Endodermal cell (in vitro differentiated cells): ENCODE measurements around the gene FADS2. TPM values are rescaled to one million over a fixed set of nuclear protein-coding genes. Genes with fewer than 3 reads are reported as not detected.

ENCODE experiments used
- DNase-seq: peaks from one replicate; pipeline ENCODE4 v3.0.0-alpha.2; 2017
- H3K27ac ChIP-seq: 2 replicates; pipeline ENCODE4 v1.5.1; 2013; ENCODE audit warnings: mild to moderate bottlenecking, low read depth, low read length, moderate library complexity
- H3K27me3 ChIP-seq: 2 replicates; pipeline ENCODE4 v1.6.1; 2013; ENCODE audit warnings: mild to moderate bottlenecking, low read length, moderate library complexity; ENCODE audit not compliant: insufficient read depth, control insufficient read depth, poor library complexity, severe bottlenecking
- H3K36me3 ChIP-seq: 2 replicates; pipeline ENCODE4 v1.7.0; 2013; ENCODE audit warnings: mild to moderate bottlenecking, low read length, moderate library complexity; ENCODE audit not compliant: control insufficient read depth, insufficient read depth
- H3K4me1 ChIP-seq: one replicate; pipeline ENCODE4 v1.7.0; 2013; ENCODE audit warnings: low read length; ENCODE audit not compliant: control insufficient read depth, insufficient read depth
- H3K4me3 ChIP-seq: 2 replicates; pipeline ENCODE4 v1.5.1; 2013; ENCODE audit warnings: mild to moderate bottlenecking, low read length, moderate library complexity
- H3K9ac ChIP-seq: 2 replicates; pipeline ENCODE4 v1.6.1; 2013; ENCODE audit warnings: mild to moderate bottlenecking, low read length, moderate library complexity; ENCODE audit not compliant: poor library complexity, severe bottlenecking; ENCODE audit errors: extremely low read depth
- H3K9me3 ChIP-seq: 2 replicates; pipeline ENCODE4 v1.6.1; 2013; ENCODE audit warnings: mild to moderate bottlenecking, low read length, moderate library complexity; ENCODE audit not compliant: control insufficient read depth
- H3K27ac Mint-ChIP-seq: 2 replicates; pipeline ENCODE4 v1.8.0; 2020; ENCODE audit warnings: mixed read lengths
- H3K27me3 Mint-ChIP-seq: 2 replicates; pipeline ENCODE4 v1.8.0; 2021; ENCODE audit warnings: mild to moderate bottlenecking, mixed read lengths; ENCODE audit not compliant: insufficient read depth
- H3K36me3 Mint-ChIP-seq: 2 replicates; pipeline ENCODE4 v1.8.0; 2020; ENCODE audit warnings: low read depth, mixed read lengths
- H3K4me1 Mint-ChIP-seq: 2 replicates; pipeline ENCODE4 v1.8.0; 2020; ENCODE audit warnings: mixed read lengths
- H3K4me3 Mint-ChIP-seq: 2 replicates; pipeline ENCODE4 v1.8.0; 2020; ENCODE audit warnings: mild to moderate bottlenecking, moderate library complexity, mixed read lengths
- H3K9me3 Mint-ChIP-seq: 2 replicates; pipeline ENCODE4 v1.8.0; 2020; ENCODE audit warnings: mild to moderate bottlenecking, mixed read lengths
- WGBS, 2 experiments: methylation state at CpG; one replicate each; pipeline versions ENCODE4 v1.1.5 to v1.1.7; 2013; ENCODE audit warnings: missing lambda C conversion rate in 2 of 2, mixed read lengths in 1 of 2; ENCODE audit not compliant: insufficient coverage in 1 of 2, insufficient read length in 1 of 2; 5-methylcytosine and 5-hydroxymethylcytosine counted together
- total RNA-seq, 2 donors: library from RNA; stranded (reverse); fragmentation: NEBNext Ultra II Directional in 1 of 2; extraction: Animal tissue kit (Norgen Biotek cat#: 25700) in 1 of 2; gene quantifications; 2 replicates in 1 of 2; 3 replicates in 1 of 2; pipeline ENCODE4 v1.2.1, GENCODE V29; 2021
- TF ChIP-seq, protein P1 (sequence below): fragments of 200-600 bp; sonication (generic); conservative IDR thresholded peaks from 2 replicates; pipeline ENCODE4 v1.5.0; 2021; ENCODE audit warnings: antibody characterized with exemption, mild to moderate bottlenecking

The FADS2 gene
- total RNA-seq, 2 donors from 2014 or later: 344 to 381 TPM

DNA sequence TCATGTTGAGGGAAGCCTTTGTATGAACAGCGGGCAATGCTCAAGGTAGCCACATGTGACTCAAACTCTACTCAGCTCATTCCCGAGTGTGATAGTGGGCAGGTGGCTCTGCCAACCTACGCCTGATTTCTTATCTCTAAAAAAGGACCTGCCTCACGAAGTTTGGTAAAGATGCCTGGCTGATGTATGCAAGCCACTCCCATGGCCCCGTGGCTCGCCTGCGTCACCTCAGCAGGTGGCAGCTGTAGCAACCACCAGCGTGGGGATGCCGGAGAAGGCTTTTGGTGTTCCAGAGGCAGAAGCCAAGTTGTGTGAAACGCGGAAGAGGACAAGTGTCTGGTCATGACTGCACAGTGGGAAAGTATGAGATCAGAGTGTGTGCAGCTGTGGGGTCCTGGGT lies 5.4 kb downstream of the FADS2 start:
- WGBS, 2 experiments: 77 to 90% methylated on average over 10 to 11 of the region's 11 CpGs
- H3K9ac ChIP-seq: no peak overlapping the region
- Mint-ChIP-seq H3K27ac (no peak overlapping the region), H3K27me3 (no peaks in the 10 kb centered on the region), H3K9me3 (no peaks in the 10 kb centered on the region), H3K36me3 (peaks cover 38% of the 10 kb centered on the region), H3K4me1 (peaks cover 46% of the 10 kb centered on the region), H3K4me3 (no peak overlapping the region)
- DNase-seq: no peak
- peak overlapping the region; percentile 76 for H3K27ac ChIP-seq
- peaks cover 37% of the 10 kb centered on the region for H3K36me3 ChIP-seq
- peaks cover 8% of the 10 kb centered on the region for H3K4me1 ChIP-seq
- H3K27me3 ChIP-seq: no peaks in the 10 kb centered on the region
- TF ChIP-seq, protein P1, sequence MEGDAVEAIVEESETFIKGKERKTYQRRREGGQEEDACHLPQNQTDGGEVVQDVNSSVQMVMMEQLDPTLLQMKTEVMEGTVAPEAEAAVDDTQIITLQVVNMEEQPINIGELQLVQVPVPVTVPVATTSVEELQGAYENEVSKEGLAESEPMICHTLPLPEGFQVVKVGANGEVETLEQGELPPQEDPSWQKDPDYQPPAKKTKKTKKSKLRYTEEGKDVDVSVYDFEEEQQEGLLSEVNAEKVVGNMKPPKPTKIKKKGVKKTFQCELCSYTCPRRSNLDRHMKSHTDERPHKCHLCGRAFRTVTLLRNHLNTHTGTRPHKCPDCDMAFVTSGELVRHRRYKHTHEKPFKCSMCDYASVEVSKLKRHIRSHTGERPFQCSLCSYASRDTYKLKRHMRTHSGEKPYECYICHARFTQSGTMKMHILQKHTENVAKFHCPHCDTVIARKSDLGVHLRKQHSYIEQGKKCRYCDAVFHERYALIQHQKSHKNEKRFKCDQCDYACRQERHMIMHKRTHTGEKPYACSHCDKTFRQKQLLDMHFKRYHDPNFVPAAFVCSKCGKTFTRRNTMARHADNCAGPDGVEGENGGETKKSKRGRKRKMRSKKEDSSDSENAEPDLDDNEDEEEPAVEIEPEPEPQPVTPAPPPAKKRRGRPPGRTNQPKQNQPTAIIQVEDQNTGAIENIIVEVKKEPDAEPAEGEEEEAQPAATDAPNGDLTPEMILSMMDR: no peak
- no peak overlapping the region for H3K4me3 ChIP-seq
- no peaks in the 10 kb centered on the region for H3K9me3 ChIP-seq

DNA sequence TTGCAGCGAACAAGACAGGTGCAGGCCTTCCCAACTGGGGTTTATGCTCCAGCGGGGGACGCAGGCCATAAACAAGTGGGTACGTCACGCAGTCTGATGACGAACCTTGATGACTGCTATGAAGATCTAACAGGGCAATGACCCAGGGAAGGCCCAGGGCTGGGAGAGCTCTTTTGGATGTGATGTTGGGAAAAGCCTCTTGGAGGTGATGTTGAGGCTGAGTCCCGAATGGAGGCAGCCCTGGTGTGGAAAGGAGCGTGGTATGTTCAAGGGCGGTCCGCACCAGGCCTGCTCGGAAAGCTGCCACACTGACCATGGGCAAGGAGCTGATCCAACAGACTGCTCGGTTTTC lies 5.8 kb downstream of the FADS2 start:
- peaks cover 46% of the 10 kb centered on the region for H3K4me1 Mint-ChIP-seq
- peaks cover 43% of the 10 kb centered on the region for H3K36me3 Mint-ChIP-seq
- H3K9me3 Mint-ChIP-seq: no peaks in the 10 kb centered on the region
- 94 to 96% methylated on average over 12 of the region's 12 CpGs for WGBS, 2 experiments
- H3K4me3 ChIP-seq: no peak overlapping the region
- TF ChIP-seq, protein P1: peak; percentile 11
- no peak overlapping the region for H3K4me3 Mint-ChIP-seq
- peak overlapping the region; percentile 71 for H3K27ac Mint-ChIP-seq
- H3K27me3 Mint-ChIP-seq: no peaks in the 10 kb centered on the region
- no peaks in the 10 kb centered on the region for H3K27me3 ChIP-seq
- peaks cover 8% of the 10 kb centered on the region for H3K4me1 ChIP-seq
- H3K36me3 ChIP-seq: peaks cover 42% of the 10 kb centered on the region
- peak overlapping the region; percentile 76 for H3K27ac ChIP-seq
- H3K9me3 ChIP-seq: no peaks in the 10 kb centered on the region
- H3K9ac ChIP-seq: no peak overlapping the region
- peak; percentile 68 for DNase-seq

DNA sequence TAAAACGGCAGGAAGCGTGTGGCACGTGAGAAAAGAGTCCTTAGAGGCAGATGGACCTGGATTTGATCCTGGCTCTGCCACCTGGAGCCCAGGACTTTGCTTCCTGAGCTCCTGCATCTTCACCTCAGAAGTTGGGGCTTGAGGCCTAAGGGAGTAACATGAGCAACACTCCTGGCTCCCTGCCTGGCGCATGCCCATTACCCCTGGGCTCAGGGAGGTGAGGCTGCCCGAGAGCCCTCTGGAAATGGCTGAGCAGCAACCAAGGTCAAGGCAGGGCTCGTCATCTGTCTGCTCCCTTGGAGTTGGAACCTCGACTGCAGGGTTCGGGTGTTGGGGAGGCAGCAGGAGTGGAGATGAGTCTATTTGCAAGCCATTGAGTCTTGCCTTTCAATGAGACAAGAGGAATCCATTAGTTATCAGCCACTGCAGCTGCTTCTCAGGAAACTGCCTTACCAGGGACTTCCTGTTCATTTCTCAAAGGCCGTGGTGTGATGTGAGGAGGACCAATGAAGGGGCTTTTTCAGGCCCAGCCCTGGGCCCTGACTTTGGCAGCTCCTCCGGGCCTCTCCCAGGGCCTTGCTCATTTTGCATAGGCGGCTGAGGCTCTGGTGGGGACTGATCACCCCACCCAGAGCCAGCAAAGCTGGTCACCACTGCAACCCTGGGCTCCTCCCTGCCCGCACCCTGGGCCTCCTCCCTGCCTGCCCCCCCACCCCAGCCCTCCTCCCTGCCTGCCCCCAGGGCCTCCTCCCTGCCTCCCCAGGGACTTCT lies 6.4 kb downstream of the FADS2 start:
- H3K27ac ChIP-seq: peak overlapping the region; percentile 76
- peaks cover 42% of the 10 kb centered on the region for H3K4me1 Mint-ChIP-seq
- H3K27me3 Mint-ChIP-seq: no peaks in the 10 kb centered on the region
- peaks cover 48% of the 10 kb centered on the region for H3K36me3 Mint-ChIP-seq
- WGBS, 2 experiments: 81 to 85% methylated on average over 8 to 12 of the region's 12 CpGs
- DNase-seq: peak; percentile 78
- no peak overlapping the region for H3K4me3 ChIP-seq
- peaks cover 47% of the 10 kb centered on the region for H3K36me3 ChIP-seq
- no peak overlapping the region for H3K9ac ChIP-seq
- no peaks in the 10 kb centered on the region for H3K27me3 ChIP-seq
- no peaks in the 10 kb centered on the region for H3K9me3 Mint-ChIP-seq
- peaks cover 8% of the 10 kb centered on the region for H3K4me1 ChIP-seq
- no peak overlapping the region for H3K4me3 Mint-ChIP-seq
- TF ChIP-seq, protein P1: no peak
- H3K27ac Mint-ChIP-seq: peak overlapping the region; percentile 71
- H3K9me3 ChIP-seq: no peaks in the 10 kb centered on the region
